Measurements from ENCODE around the gene VSTM1. TPM values are rescaled to one million over a fixed set of nuclear protein-coding genes. Genes with fewer than 3 reads are reported as not detected.
"Not testable (repeated sequence)": the region's sequence is repeated elsewhere in the genome, so short reads cannot be mapped to it uniquely, and the experiment has no call there.

Gene VSTM1, protein sequence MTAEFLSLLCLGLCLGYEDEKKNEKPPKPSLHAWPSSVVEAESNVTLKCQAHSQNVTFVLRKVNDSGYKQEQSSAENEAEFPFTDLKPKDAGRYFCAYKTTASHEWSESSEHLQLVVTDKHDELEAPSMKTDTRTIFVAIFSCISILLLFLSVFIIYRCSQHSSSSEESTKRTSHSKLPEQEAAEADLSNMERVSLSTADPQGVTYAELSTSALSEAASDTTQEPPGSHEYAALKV
- total RNA-seq = not detected in 2 replicates

DNA sequence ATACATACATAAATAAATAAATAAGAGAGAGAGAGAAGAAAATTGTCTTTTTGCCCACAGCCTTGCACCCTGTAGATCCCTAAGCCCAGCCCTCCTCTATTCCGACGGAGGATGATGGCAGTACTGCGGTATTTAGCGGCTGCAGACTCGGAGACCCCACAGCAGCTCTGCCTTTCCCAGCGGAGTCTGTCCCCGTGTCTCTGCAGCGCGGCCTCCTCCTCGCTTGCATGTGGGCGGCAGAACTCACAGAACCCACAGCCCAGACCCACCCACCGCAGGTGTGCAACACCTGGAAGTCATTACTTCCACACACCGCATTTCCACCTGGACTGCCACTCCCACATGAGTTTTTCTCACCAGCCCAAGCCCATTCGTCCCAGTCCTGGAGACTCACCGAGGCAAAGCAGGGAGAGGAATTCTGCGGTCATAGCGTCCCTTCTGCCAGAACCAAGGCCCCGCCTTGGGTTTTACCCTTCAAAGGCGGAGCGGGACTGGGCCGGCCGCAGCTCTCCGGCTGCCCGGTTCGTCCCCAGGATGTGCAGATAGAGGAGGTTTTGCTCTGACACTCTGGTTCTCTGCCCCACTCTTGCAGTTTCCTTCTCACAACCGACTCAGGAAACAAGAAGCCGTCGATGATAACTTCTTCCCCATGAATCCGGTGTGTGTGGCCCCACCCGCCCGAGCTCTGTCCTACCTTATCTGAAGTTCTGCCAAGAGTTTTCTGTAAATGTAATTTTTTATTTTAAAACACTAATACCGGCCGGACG is at the start of gene VSTM1:
Gene VSTM1, minus strand, starts transcription at position 548 of the 767 bp plus-strand sequence. Its CDS starts 120 bp downstream, at position 428.
- DNase-seq = no peak

DNA sequence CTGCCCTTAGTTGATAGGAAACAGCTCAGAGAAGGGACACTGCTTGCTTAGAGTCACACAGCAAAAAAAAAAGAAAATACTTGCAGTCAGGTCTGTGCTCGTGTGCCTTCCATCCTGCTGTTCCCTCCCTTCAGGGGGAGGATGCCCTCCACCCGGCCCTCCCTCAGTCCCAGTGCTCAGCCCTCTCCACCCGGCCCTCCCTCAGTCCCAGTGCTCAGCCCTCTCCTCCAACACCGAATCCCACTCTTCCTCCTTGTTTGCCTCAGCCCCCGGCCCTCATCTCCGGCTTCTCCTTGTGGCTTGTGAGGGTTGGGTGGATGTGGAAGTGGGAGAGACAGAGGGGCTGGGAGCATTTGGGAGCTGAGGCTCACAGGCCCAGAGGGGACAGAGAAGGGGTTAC is 46.0 kb upstream of the VSTM1 start:
- DNase-seq = no peak

DNA sequence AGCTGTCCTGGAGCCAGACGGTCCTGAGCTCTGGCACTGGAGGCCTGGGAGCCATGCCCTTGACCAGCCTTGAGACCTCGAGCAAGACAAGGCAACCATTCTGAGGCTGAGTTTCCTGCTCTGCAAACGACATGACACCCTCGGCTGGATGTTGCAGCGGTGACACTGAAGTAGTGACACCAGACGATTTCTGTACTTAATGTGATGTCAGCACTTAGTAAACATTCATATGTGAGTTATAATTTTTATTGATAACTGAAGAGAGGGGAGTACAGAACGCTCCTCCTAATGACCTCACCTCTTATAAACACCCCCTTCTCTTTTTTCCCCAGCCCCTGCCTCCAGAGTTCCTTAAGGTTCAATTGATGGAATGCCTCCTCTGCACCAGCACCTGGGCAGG is 44.8 kb upstream of the VSTM1 start:
- no peak for DNase-seq

DNA sequence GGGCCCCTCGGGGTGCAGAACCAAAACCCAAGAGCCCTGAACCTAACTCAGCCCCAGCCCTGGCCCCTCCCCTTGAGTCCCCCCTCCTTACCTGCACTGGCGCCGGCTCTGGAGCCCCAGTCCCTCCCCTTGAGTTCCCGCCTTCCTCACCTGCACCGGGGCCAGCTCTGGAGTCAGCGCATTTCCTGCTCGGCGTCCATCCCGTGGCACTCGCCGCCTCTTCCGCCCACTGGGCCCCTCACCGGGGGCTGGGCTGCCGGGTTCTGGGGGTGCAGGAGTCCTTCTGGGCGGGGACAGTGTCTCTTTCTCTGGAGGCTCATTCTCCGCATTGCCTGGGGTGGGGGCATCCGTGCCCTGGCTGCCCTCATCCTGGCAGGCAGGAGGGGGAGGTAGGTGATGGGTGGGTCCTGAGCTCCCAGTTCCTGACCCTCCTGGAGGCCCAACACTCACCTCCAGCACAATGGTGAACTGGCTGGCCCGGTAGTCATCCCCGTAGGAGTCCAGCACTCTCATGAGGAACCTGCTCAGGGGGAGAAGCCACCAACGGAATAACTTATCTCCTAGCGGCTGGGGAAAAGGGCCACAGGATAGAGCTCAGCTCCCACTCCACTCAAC is 44.3 kb upstream of the VSTM1 start:
- no peak for DNase-seq

DNA sequence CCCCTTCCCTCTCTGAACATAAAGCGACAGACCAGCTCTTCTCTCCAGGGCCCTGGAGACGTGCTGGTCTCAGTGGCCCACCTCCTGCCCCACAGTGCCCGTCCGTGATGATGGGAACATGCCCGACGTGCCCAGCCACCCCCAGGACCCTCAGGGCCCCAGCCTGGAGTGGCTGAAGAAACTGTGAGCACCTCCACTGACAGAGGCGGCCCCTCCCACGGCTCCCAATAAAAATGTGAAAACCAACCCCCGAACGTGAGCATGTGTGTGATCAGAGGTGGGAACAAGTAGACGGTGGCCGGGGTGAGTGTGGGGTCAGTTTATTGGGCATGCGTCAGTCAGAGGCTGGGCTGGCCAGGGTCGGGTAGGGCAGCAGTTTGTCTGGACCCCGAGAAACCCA is 43.0 kb upstream of the VSTM1 start:
- no peak for DNase-seq

DNA sequence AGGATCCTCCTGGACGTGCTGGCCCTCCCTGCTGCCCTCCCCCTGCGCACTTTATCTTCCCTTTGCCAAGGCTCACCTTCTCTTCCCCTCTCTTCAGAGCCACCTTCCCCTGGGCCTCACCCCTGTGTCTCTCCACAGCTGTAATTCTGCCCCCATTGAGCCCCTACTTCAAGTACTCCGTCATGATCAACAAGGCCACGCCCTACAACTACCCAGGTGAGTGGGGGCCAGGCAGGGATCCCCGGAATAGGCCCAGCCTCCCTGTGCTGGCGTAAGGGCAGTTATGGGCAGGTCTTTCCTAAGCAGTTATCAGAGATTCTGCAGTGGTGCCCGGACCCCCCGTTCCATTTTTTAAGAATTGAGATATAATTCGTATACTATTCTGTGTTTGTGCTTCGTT is 42.1 kb upstream of the VSTM1 start:
- no peak for DNase-seq

DNA sequence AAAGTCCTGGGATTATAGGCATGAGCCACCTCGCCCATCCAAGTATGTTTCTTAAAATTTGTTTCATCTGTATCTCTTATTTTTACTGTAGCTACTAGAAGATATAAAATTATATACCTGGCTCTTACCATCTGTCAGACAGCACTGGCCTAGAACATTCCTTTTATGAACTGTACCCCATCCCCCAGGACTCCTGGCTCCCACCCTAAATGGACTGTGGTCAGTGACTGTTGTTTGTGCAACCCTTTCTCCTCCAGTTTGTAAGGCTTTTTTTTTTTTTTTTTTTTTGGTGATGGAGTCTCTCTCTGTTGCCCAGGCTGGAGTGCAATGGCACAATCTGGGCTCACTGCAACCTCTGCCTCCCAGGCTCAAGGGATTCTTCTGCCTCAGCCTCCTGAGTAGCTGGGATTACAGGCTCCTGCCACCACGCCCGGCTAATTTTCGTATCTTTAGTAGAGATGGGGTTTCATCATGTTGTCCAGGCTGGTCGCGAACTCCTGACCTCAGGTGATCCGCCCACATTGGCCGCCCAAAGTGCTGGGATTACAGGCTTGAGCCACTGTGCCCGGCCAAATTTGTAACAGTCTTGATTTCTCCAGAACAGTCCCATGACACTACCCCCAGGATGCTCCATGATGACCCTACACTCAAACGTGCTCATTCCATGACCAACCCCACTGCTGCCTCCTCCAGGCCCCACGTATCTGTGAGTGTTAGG is 41.5 kb upstream of the VSTM1 start:
- no peak for DNase-seq

DNA sequence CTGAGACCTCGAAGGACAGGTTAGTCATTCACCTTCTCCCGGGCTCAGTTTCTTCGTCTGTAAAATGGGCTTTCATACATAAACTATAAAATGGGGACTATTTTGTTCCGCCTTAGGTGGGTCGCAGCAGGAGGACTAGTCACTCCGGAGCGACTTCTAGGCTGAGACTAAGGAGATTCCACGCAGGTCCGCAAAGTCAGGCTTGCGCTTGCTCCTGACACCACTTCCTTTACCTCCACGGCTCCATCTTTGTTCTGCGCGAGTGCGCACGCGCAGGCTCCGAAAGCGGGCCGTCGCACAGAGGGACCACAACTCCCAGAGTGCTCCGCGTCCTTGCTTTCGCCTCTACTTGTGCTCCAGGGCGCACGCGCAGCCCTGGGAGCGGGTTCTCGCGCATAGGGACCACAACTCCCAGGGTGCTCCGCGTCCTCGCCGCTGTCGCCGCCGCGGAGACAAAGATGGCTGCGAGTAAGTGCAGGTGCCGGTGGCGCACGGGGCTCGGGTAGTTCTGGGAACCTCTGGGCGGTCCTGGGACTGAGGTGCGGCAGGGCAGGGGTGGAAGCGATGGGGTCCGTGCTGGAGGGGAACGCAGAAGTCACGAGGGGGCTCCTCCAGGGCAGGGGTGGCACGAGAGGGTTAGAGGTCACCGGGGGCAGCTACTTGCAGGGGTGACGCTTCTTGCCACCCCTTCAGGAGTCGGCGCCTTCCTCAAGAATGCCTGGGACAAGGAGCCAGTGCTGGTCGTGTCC is 38.9 kb upstream of the VSTM1 start, which contains the start of gene NDUFA3:
Gene NDUFA3, plus strand, starts transcription at position 435 of the 749 bp plus-strand sequence. Its CDS starts 24 bp downstream, at position 459.
- DNase-seq = peak; percentile 99

DNA sequence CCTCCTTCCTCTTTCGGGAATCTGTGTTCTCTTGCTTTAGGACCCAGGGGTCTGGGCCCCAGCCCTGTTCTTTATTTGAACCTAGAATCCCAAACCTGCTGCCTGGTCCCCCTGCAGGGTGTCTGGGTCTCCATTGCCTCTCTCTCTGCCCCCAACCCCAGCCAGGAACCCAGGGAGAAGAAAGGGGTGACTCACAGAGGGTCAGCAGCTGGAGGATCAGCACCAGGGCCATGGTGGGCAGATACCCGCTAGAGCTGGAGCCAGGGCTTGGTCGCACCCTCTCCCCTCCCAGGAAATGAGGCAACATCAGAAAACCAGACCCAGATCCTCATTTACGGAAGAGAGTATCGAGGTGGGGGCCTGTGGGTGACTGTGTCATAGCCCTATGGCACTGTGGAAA is 36.9 kb upstream of the VSTM1 start, which contains the start of gene OSCAR:
Gene OSCAR, minus strand, starts transcription at position 243 of the 400 bp plus-strand sequence. Its CDS starts 11 bp downstream, at position 232.
- DNase-seq = no peak

DNA sequence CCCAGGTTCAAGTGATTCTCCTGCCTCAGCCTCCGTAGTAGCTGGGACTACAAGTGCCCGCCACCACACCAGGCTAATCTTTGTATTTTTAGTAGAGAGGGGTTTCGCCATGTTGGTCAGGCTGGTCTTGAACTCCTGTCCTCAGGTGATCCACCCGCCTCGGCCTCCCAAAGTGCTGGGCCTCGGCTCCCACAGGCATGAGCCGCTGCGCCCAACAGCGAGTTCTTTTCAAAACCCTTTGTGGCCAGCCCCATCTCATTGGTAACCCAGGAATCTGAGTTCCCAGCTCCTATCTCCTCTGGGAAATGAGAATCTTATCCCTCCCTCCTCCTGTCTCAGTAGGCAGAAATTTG is 36.2 kb upstream of the VSTM1 start:
- DNase-seq = not testable (repeated sequence)

DNA sequence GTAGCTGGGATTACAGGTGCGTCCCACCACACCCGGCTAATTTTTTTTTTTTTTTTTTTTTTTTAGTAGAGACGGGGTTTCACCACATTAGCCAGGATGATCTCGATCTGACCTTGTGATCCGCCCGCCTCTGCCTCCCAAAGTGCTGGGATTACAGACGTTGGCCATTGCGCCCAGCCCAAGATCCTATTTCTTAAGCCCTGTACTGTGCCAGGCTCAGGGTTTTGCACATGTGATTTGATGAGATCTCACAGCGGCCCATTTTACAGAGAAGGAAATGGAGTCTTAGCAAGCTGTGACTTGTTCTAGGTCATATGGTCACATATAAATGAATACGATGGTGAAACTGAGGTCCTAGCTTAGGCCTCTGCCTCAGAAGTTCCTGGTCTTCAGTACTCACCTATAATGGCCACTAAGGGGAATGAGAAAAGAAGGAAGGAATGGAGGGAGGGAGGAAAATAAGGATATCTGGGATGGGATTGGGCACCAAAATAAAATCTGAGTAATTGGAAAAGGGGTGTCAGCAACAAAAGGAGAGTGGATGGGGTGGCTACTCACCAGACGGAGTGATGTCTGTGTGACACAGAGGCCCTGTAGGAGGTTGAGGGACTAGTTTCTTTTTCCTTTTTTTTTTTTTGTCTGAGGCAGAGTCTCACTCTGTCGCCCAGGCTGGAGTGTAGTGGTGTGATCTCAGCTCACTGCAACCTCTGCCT is 35.6 kb upstream of the VSTM1 start:
- DNase-seq = no peak

DNA sequence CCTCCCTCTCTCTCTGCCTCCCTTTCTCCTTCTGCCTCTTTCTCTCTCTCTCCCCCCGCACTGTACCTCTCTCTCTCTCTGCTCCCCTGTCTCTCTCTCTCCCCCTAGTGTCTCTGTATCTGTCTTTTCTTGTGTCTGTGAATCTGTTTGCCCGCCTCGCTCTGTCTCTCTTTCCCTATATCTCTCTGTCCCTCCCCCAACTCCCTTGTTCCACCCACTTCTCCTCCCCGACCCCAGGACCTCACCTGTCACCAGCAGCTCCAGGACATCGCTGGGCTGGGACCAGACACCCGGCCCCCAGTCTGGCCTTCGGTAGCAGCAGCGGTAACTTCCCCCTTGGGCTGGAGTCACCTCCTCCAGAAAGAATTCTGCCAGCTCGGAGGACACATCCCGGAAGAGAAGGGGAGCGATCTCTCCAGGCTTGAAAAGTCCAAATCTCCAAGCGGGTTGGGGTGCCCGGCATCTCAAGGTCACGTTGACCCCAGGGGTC is 33.0 kb upstream of the VSTM1 start:
- DNase-seq = peak; percentile 13

DNA sequence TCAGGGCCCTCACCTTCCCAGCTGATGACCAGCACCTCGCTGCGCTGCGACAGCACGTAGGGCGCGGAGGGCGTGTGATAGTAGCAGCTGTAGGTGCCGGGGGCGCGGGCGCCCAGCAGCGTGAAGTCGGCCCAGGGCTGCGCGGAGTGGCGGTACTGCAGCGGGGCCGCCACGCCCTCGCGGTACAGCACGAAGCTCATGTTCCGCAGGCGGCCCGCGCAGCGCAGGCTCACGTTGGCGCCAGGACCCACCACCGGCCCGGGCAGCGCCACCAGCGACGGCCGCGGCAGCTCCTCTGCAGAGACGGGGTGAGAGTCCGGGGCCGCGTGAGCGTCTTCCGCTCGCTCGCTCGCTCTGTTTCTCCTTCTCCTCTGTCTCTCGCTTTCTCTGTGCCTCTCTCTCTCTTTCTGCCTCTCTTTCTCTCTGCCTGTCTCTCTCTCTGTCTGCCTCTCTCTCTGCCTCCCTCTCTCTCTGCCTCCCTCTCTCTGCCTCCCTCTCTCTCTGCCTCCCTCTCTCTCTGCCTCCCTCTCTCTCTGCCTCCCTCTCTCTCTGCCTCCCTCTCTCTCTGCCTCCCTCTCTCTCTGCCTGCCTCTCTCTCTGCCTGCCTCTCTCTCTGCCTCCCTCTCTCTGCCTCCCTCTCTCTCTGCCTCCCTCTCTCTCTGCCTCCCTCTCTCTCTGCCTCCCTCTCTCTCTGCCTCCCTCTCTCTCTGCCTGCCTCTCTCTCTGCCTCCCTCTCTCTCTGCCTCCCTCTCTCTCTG is 32.3 kb upstream of the VSTM1 start:
- peak; percentile 49 for DNase-seq

DNA sequence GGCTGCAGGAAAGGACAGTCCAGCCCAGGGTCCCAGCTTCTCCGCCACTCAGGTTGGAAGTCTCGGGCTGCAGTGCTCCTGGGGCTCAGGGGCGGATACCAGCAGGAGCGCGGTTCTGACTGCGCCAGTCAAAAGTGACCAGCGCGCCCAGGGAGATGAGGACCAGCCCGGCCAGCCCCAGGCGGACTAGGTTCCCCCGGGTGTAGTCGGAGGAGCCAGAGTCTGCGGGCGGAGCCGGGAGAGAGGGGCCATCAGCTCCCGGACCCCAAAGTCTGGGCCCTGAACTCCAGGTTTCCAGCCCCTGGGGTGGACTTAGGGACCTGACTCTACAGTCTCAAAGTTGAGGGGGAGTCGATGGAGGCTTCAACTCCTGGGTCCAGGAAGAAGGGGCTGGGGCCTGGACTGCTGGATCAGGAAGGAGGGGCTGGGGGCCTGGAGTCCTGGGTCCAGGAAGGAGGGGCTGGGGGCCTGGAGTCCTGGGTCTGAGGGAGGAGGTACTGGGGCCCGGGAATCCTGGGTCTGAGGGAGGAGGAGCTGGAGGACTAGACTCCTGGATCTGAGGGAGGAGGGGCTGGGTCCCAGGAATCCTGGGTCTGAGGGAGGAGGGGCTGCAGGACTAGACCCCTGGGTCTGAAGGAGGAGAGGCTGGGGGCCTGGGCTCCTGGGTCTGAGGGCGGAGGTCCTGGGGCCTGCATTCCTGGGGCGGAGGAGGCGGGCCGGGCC is 31.6 kb upstream of the VSTM1 start:
- no peak for DNase-seq

DNA sequence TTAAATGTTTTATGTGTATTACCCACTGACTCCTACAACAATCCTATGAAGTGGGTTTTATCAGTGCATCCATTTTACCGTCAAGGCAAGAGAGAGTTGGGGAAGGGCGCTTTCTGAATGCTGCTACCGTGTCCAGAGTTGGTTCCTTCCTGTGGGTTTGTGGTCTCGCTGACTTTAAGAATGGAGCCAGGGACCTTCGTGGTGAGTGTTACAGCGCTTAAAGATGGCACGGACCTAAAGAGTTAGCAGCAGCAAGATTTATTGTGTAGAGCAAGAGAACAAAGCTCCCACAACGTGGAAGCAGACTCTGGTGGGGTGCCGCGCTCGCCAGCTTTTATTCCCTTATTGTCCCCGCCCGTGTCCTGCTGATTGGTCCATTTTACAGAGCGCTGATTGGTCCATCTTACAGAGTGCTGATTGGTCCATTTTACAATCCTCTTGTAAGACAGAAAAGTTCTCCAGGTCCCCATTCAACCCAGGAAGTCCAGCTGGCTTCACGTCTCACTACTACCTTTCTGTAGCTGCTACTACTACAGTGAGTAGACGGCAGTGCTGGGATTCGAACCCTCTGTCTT is 30.8 kb upstream of the VSTM1 start:
- no peak for DNase-seq

DNA sequence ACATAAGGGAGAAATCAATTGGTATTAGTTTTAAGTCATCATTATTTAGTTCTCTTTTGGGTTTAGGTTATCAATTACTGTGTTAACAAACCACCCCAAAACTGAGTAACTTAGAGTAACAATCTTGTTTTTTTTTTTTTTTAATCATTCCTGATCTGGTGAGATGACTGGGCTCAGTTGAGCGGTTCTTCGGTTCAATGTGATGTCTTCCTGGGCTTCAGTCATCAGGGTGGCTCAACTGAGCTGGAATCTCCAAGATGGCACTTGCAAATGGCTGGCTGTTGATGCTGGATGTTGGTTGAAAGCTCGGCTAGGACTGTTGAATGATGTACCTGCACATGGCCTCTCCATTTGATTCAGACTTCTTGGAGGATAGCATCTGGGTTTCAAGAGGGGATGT is 20.7 kb upstream of the VSTM1 start:
- no peak for DNase-seq

DNA sequence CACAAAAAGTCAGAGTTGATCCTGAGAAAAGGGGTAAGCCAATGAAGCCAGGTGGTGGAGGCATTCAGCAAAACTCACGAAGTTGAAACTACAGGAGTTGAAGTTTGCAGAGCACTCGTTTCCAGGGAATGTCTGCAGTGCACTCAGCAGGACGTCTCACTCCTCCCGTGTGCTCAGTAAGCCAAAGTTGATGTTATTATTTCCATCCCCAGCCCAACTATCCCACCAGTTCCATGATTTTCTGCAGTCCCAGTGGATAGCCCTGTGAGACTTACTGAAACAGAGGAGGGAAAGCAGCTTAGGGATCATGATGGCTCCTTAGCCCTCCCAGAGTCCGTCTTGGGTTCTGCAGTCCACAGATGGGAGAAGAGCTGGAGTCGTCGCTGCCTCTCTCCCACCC is 17.3 kb upstream of the VSTM1 start, which contains the start of gene TARM1:
Gene TARM1, minus strand, starts transcription at position 334 of the 400 bp plus-strand sequence. Its CDS starts 25 bp downstream, at position 309.
- no peak for DNase-seq

DNA sequence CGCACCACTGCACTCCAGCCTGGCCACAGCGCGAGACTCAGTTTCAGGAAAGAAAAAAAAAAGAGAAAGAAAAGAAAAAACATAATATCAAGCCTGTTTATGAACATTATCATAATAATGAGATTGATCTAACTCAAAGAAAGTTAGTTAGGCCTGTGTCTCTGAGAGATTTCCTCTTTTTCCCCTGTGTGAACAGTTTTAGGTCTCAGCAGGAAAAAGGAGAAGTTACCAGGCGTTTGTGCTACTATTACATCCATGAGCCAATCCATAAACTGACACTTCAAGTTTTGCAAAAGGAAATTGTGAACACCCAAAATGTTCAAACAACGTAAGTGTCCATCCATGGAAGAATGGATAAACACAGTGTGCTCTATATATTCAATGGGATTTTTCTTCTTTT is 13.6 kb upstream of the VSTM1 start:
- DNase-seq = no peak

DNA sequence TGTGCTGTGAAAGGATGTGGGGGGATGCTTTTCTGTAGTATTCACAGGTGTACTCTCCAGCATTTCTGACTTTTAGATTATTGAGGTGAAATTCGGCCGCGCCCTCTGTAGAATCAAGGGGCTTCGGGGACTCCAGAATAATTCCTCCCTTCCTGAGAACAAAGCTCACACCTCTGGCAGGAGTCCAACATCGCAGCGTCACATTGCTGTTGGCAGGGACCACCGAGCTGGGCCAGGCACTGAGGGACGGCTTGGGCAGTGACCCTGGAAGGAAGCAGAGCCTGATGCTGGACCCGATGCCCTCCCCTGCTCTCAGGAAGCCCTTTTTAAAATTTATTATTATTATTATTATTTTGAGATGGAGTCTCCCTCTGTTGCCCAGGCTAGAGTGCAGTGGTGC is 11.2 kb upstream of the VSTM1 start:
- DNase-seq = no peak
